IMR-90 (cell line): ENCODE results near the gene ZNF765. TPM values are rescaled to one million over a fixed set of nuclear protein-coding genes. Genes with fewer than 3 reads are reported as not detected.

Experiments used
- ATAC-seq: fragments of 200-7000 bp; cut with Tn5 transposase; 2 replicates; pipeline ENCODE4 v1.9.1; 2020; ENCODE audit warnings: low read depth, mild to moderate bottlenecking, moderate library complexity
- BruUV-seq: library from RNA; stranded (reverse); fragments of 400-500 nt; replicated peaks from 2 replicates; lab custom pipeline; 2021; lab: Mats Ljungman, UMichigan
- CTCF ChIA-PET: fragments of 300-600 bp; formaldehyde crosslinking; extraction: SDS; loops from one replicate; lab custom pipeline; 2021; ENCODE audit warnings: antibody characterized with exemption; lab: Yijun Ruan, JAX
- POLR2A ChIA-PET: fragments of 300-600 bp; sonication (Branson Sonifier 250); formaldehyde crosslinking; loops from one replicate; lab custom pipeline; 2022; ENCODE audit warnings: antibody characterized with exemption; ENCODE audit not compliant: unreplicated experiment; lab: Charles Lee
- DNase-seq: peaks from one replicate; pipeline ENCODE4 v3.0.0; 2013
- H2AFZ ChIP-seq: replicated peaks from 2 replicates; pipeline ENCODE3; 2013; ENCODE audit warnings: low read length, mild to moderate bottlenecking; ENCODE audit not compliant: poor library complexity
- H2AK5ac ChIP-seq: 2 replicates; pipeline ENCODE4 v1.6.1; 2013; ENCODE audit warnings: low read depth, low read length, inconsistent platforms
- H2AK9ac ChIP-seq: replicated peaks from 2 replicates; pipeline ENCODE3; 2013; ENCODE audit warnings: mild to moderate bottlenecking, low read depth, low read length, moderate library complexity; ENCODE audit not compliant: poor library complexity
- H2BK120ac ChIP-seq: 2 replicates; pipeline ENCODE4 v1.6.1; 2013; ENCODE audit warnings: low read depth, low read length, inconsistent platforms
- H2BK15ac ChIP-seq: 3 replicates; pipeline ENCODE4 v1.6.1; 2013; ENCODE audit warnings: low read depth, low read length, inconsistent platforms
- H2BK20ac ChIP-seq: 2 replicates; pipeline ENCODE4 v1.6.1; 2013; ENCODE audit warnings: low read depth, mild to moderate bottlenecking, inconsistent platforms, low read length, moderate library complexity
- H2BK5ac ChIP-seq: 2 replicates; pipeline ENCODE4 v1.6.1; 2013; ENCODE audit warnings: mild to moderate bottlenecking, low read depth, low read length, inconsistent platforms; ENCODE audit not compliant: poor library complexity, severe bottlenecking
- H3K14ac ChIP-seq: replicated peaks from 2 replicates; pipeline ENCODE4 v1.6.1; 2013; ENCODE audit warnings: low read depth, low read length, inconsistent platforms
- H3K18ac ChIP-seq: 2 replicates; pipeline ENCODE4 v1.6.1; 2013; ENCODE audit warnings: low read depth, low read length, control low read depth
- H3K23ac ChIP-seq: 2 replicates; pipeline ENCODE4 v1.6.1; 2013; ENCODE audit warnings: low read depth, low read length, inconsistent platforms
- H3K27ac ChIP-seq: 2 replicates; pipeline ENCODE4 v1.5.1; 2013; ENCODE audit warnings: mild to moderate bottlenecking, control low read depth, low read length; ENCODE audit not compliant: insufficient read depth
- H3K27me3 ChIP-seq: 2 replicates; pipeline ENCODE4 v1.6.1; 2013; ENCODE audit warnings: low read length; ENCODE audit not compliant: control insufficient read depth, insufficient read depth
- H3K36me3 ChIP-seq: 2 replicates; pipeline ENCODE4 v1.6.1; 2013; ENCODE audit warnings: low read length, mixed read lengths; ENCODE audit not compliant: control insufficient read depth, insufficient read depth
- H3K4ac ChIP-seq: 2 replicates; pipeline ENCODE4 v1.6.1; 2013; ENCODE audit warnings: low read depth, low read length, inconsistent platforms
- H3K4me1 ChIP-seq: 2 replicates; pipeline ENCODE4 v1.6.1; 2013; ENCODE audit warnings: low read length, mixed read lengths; ENCODE audit not compliant: control insufficient read depth, insufficient read depth
- H3K4me2 ChIP-seq: 2 replicates; pipeline ENCODE4 v1.6.1; 2013; ENCODE audit warnings: low read depth, mild to moderate bottlenecking, control low read depth, low read length, moderate library complexity
- H3K4me3 ChIP-seq: 2 replicates; pipeline ENCODE4 v1.5.1; 2013; ENCODE audit warnings: low read depth, mild to moderate bottlenecking, control low read depth, low read length, moderate library complexity; ENCODE audit not compliant: insufficient read depth
- H3K56ac ChIP-seq: 2 replicates; pipeline ENCODE4 v1.6.1; 2013; ENCODE audit warnings: low read length, inconsistent platforms; ENCODE audit not compliant: insufficient read depth; ENCODE audit errors: extremely low read depth
- H3K79me1 ChIP-seq, 2 experiments: 2 replicates each; pipeline ENCODE4 v1.6.1; 2013; ENCODE audit warnings: low read length in 2 of 2, inconsistent platforms in 1 of 2, low read depth in 1 of 2
- H3K9ac ChIP-seq: 2 replicates; pipeline ENCODE4 v1.6.1; 2013; ENCODE audit warnings: low read depth, low read length, control low read depth
- H3K9me1 ChIP-seq: 2 replicates; pipeline ENCODE4 v1.6.1; 2013; ENCODE audit warnings: low read length, inconsistent platforms; ENCODE audit not compliant: insufficient read depth
- H3K9me3 ChIP-seq: 2 replicates; pipeline ENCODE4 v1.6.1; 2013; ENCODE audit warnings: low read length; ENCODE audit not compliant: control insufficient read depth, insufficient read depth
- H4K20me1 ChIP-seq: 2 replicates; pipeline ENCODE4 v1.6.1; 2013; ENCODE audit warnings: low read length, inconsistent platforms; ENCODE audit not compliant: insufficient read depth
- H4K5ac ChIP-seq: 2 replicates; pipeline ENCODE4 v1.6.1; 2013; ENCODE audit warnings: mild to moderate bottlenecking, low read depth, low read length, control low read depth
- H4K8ac ChIP-seq, 2 experiments: 2 replicates each; pipeline ENCODE4 v1.6.1; 2013; ENCODE audit warnings: low read depth in 2 of 2, low read length in 2 of 2, control low read depth in 1 of 2, inconsistent platforms in 1 of 2
- H4K91ac ChIP-seq: 2 replicates; pipeline ENCODE4 v1.6.1; 2013; ENCODE audit warnings: low read depth, low read length, inconsistent platforms; ENCODE audit not compliant: insufficient read depth
- CHD1 ChIP-seq: IDR thresholded peaks from 2 replicates; pipeline ENCODE4 v1.6.1; 2012; ENCODE audit warnings: low read depth, low read length, improper control_type of control experiment
- MAZ ChIP-seq: IDR thresholded peaks from 2 replicates; pipeline ENCODE4 v1.6.1; 2012; ENCODE audit warnings: low read depth, mild to moderate bottlenecking, low read length, improper control_type of control experiment, moderate library complexity, borderline replicate concordance
- MXI1 ChIP-seq: IDR thresholded peaks from 2 replicates; pipeline ENCODE4 v1.6.1; 2012; ENCODE audit warnings: low read depth, mild to moderate bottlenecking, low read length, moderate library complexity, borderline replicate concordance
- NFE2L2 ChIP-seq: fragments of 150-350 bp; IDR thresholded peaks from 2 replicates; pipeline ENCODE4 v1.6.1; 2016; ENCODE audit warnings: low read depth, mild to moderate bottlenecking, low read length
- RAD21 ChIP-seq: IDR thresholded peaks from 2 replicates; pipeline ENCODE4 v1.6.1; 2012; ENCODE audit warnings: low read length, improper control_type of control experiment
- RFX5 ChIP-seq: IDR thresholded peaks from 2 replicates; pipeline ENCODE4 v1.8.0; 2012; ENCODE audit warnings: low read depth, mild to moderate bottlenecking, low read length, moderate library complexity
- SMC3 ChIP-seq: fragments of 150-350 bp; IDR thresholded peaks from 2 replicates; pipeline ENCODE4 v1.6.1; 2016; ENCODE audit warnings: low read depth, mild to moderate bottlenecking, antibody characterized with exemption, low read length, moderate library complexity
- WGBS, 2 experiments: methylation state at CpG; one replicate each; pipeline versions ENCODE4 v1.1.5 to v1.1.7; 2013; ENCODE audit warnings: missing lambda C conversion rate in 2 of 2; ENCODE audit not compliant: insufficient read length in 1 of 2; ENCODE audit errors: extremely low coverage in 2 of 2; 5-methylcytosine and 5-hydroxymethylcytosine counted together
- dilution Hi-C: fragments of 300-500 bp; cut with HindIII; formaldehyde crosslinking; loops from one replicate; pipeline ENCODE4 v1.14.3; 2018; ENCODE audit warnings: low sequenced_read_pairs; ENCODE audit not compliant: unreplicated experiment
- in situ Hi-C: fragments of 300-500 bp; cut with MboI; formaldehyde crosslinking; loops from 3 replicates; pipeline ENCODE4 v1.14.3; 2019; ENCODE audit warnings: low sequenced_read_pairs, inconsistent platforms, mixed read lengths
- intact Hi-C: fragments of 100-400 bp; cut with micrococcal nuclease; formaldehyde crosslinking; loops from 2 replicates; pipeline ENCODE4 v1.10.0; 2022
- polyA plus RNA-seq, 3 experiments: library from polyadenylated mRNA; depleted of rRNA; stranded (reverse); fragments of >200 nt; gene quantifications; 2 replicates each; pipeline ENCODE4 v1.2.3, GENCODE V29; 2012; ENCODE audit warnings: low replicate concordance in 1 of 3
- total RNA-seq: library from RNA; depleted of rRNA; stranded (reverse); fragments of >200 nt; gene quantifications from 2 replicates; pipeline ENCODE4 v1.2.3, GENCODE V29; 2012
- TF ChIP-seq, protein P1 (sequence below): conservative IDR thresholded peaks from 2 replicates; pipeline ENCODE4 v1.5.1; 2012; ENCODE audit warnings: mild to moderate bottlenecking, low read depth, low read length, improper control_type of control experiment

The ZNF765 gene
- total and polyA plus RNA-seq, 2 of the 4 experiments (the other 2 are of a cell fraction) = 2.3 to 18.1 TPM

DNA sequence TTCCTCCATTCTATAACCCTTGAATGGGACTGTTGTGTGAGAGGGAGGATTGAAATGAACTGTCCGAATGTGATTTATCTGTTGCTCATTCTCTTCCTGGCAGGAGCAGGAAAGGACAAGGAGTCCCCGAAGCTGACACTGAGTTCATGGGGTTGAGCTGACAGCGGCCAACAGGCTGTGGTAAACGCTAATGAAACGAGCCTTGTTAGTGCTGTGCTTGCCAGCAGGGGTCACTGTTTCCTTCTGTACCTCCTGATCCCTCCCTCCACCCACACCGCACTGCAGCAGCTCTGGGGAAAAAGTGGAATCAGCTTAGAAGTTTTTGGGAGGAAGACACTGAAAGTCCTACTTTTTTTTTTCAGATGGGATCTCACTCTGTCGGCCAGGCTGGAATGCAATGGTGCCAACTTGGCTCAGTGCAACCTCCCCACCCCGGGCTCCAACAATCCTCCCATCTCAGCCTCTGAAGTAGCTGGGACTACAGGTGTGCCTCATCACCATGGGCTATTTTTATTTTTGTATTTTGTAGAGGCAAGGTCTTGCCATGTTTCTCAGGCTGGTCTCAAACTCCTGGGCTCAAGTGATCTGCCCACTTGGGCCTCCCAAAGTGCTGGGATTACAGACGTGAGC is 30.1 kb downstream of the ZNF765 start:
- Histone ChIP-seq H3K4me3 (no peak overlapping the region), H3K27me3 (no peaks in the 10 kb centered on the region), H3K14ac (no peak overlapping the region), H3K27ac (no peak overlapping the region), H4K91ac (no peak overlapping the region), H3K23ac (no peak overlapping the region), H4K8ac (no peak overlapping the region), H3K4me2 (no peak overlapping the region), H4K5ac (no peak overlapping the region), H2AK9ac (no peak overlapping the region), H2BK5ac (no peak overlapping the region), H3K4ac (no peak overlapping the region), H2BK20ac (no peak overlapping the region), H3K18ac (no peak overlapping the region), H3K9me1 (no peaks in the 10 kb centered on the region), H2AK5ac (no peak overlapping the region), H2BK120ac (no peak overlapping the region), H3K9ac (no peak overlapping the region), H3K9me3 (no peaks in the 10 kb centered on the region), H2AFZ (peak overlapping the region; percentile 34), H3K36me3 (no peaks in the 10 kb centered on the region), H3K4me1 (no peaks in the 10 kb centered on the region), H2BK15ac (no peak overlapping the region), H3K79me1 (no peaks in the 10 kb centered on the region), H3K56ac (no peak overlapping the region), H4K20me1 (no peaks in the 10 kb centered on the region)
- peak; percentile 94 for ATAC-seq
- dilution Hi-C loops (no loop called here), in situ Hi-C loops (no loop called here), intact Hi-C loops (loop anchor here (1.0 to 10.0 kb wide), 3 partner anchors 87 to 321 kb away; partner anchors contain the start of gene ZNF665)
- no TSS peak for BruUV-seq
- peak; percentile 65 for DNase-seq
- TF ChIP-seq MAZ (peak; percentile 19; the same call in 1 of the 2 replicates), CHD1 (no peak), NFE2L2 (no peak), MXI1 (no peak), RFX5 (no peak), RAD21 (peak; percentile 71), SMC3 (peak; percentile 64)
- TF ChIP-seq, protein P1, sequence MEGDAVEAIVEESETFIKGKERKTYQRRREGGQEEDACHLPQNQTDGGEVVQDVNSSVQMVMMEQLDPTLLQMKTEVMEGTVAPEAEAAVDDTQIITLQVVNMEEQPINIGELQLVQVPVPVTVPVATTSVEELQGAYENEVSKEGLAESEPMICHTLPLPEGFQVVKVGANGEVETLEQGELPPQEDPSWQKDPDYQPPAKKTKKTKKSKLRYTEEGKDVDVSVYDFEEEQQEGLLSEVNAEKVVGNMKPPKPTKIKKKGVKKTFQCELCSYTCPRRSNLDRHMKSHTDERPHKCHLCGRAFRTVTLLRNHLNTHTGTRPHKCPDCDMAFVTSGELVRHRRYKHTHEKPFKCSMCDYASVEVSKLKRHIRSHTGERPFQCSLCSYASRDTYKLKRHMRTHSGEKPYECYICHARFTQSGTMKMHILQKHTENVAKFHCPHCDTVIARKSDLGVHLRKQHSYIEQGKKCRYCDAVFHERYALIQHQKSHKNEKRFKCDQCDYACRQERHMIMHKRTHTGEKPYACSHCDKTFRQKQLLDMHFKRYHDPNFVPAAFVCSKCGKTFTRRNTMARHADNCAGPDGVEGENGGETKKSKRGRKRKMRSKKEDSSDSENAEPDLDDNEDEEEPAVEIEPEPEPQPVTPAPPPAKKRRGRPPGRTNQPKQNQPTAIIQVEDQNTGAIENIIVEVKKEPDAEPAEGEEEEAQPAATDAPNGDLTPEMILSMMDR = peak; percentile 78
- ChIA-PET CTCF (interaction anchor here (0.6 to 1.5 kb wide), 10 partner anchors 9 to 1526 kb away, joined by 3 to 6 read pairs (median 4); no protein-coding TSS in a partner anchor), POLR2A (no interaction called here)
- no CpG with 5 or more reads among the region's 9 CpGs for WGBS, 2 experiments
